Endothelial cell of umbilical vein (primary cell): ENCODE results near the gene AFG1L. TPM values are rescaled to one million over a fixed set of nuclear protein-coding genes. Genes with fewer than 3 reads are reported as not detected.

ENCODE experiments used
- BruUV-seq: library from RNA; stranded (reverse); fragments of 400-500 nt; replicated peaks from 2 replicates; lab custom pipeline; 2021; lab: Mats Ljungman, UMichigan
- CTCF ChIA-PET: fragments of 300-600, 350-600 bp; sonication (Branson Sonifier 250); formaldehyde crosslinking; loops from one replicate; lab custom pipeline; 2021; ENCODE audit warnings: antibody characterized with exemption, inconsistent platforms; lab: Charles Lee
- POLR2A ChIA-PET: fragments of 300-600, 350-600 bp; sonication (Branson Sonifier 250); formaldehyde crosslinking; loops from one replicate; lab custom pipeline; 2021; ENCODE audit warnings: antibody characterized with exemption, inconsistent platforms; lab: Charles Lee
- DNase-seq: peaks from one replicate; pipeline ENCODE4 v3.0.0-alpha.2; 2011; ENCODE audit warnings: low read depth, low spot score
- FAIRE-seq: peaks from 2 replicates; lab custom pipeline; 2011; peaks lifted over from hg19 to GRCh38; lab: Jason Lieb, UNC
- H2AFZ ChIP-seq: 2 replicates; pipeline ENCODE4 v1.6.0; 2012; ENCODE audit warnings: low read depth, low read length, control low read depth, inconsistent platforms
- H3K27ac ChIP-seq: 2 replicates; pipeline ENCODE4 v1.5.1; 2011; ENCODE audit warnings: low read depth, mild to moderate bottlenecking, control low read depth, low read length, moderate library complexity; ENCODE audit not compliant: insufficient read depth
- H3K27me3 ChIP-seq, 2 experiments: 2 replicates each; pipeline versions ENCODE4 v1.6.0 to v1.6.1; 2011; ENCODE audit warnings: low read length in 2 of 2, mixed read lengths in 1 of 2; ENCODE audit not compliant: control insufficient read depth in 2 of 2, insufficient read depth in 2 of 2
- H3K36me3 ChIP-seq, 2 experiments: 2 replicates in 1 of 2; 3 replicates in 1 of 2; pipeline ENCODE4 v1.5.1; 2011; ENCODE audit warnings: low read length in 2 of 2, mild to moderate bottlenecking in 1 of 2, moderate library complexity in 1 of 2; ENCODE audit not compliant: control insufficient read depth in 2 of 2, insufficient read depth in 2 of 2; ENCODE audit errors: extremely low read depth in 1 of 2
- H3K4me1 ChIP-seq: 3 replicates; pipeline ENCODE4 v1.5.1; 2011; ENCODE audit warnings: mild to moderate bottlenecking, low read length; ENCODE audit not compliant: control insufficient read depth, insufficient read depth; ENCODE audit errors: extremely low read depth
- H3K4me2 ChIP-seq: 2 replicates; pipeline ENCODE4 v1.6.1; 2011; ENCODE audit warnings: low read length, control low read depth, mixed read lengths; ENCODE audit not compliant: insufficient read depth
- H3K4me3 ChIP-seq, 3 experiments: fragments of 200-600 bp in 1 of 3; sonication (generic), shearing (Covaris generic) in 1 of 3; replicated peaks in 1 of 3; 2 replicates each; pipeline ENCODE4 v1.5.1; 2011 to 2016; ENCODE audit warnings: control low read depth in 3 of 3, low read length in 3 of 3, mild to moderate bottlenecking in 2 of 3, inconsistent platforms in 1 of 3, low read depth in 1 of 3, moderate library complexity in 1 of 3; ENCODE audit not compliant: insufficient read depth in 1 of 3
- H3K79me2 ChIP-seq: 2 replicates; pipeline ENCODE4 v1.6.0; 2012; ENCODE audit warnings: low read length, inconsistent platforms; ENCODE audit not compliant: control insufficient read depth, insufficient read depth
- H3K9ac ChIP-seq: replicated peaks from 2 replicates; pipeline ENCODE3; 2011; ENCODE audit warnings: low read length, control low read depth; ENCODE audit not compliant: insufficient read depth; ENCODE audit errors: extremely low read depth
- H3K9me1 ChIP-seq: replicated peaks from 3 replicates; pipeline ENCODE4 v1.6.0; 2011; ENCODE audit warnings: mild to moderate bottlenecking, low read length; ENCODE audit not compliant: control insufficient read depth, insufficient read depth; ENCODE audit errors: extremely low read depth
- H3K9me3 ChIP-seq: replicated peaks from 2 replicates; pipeline ENCODE4 v1.5.1; 2012; ENCODE audit warnings: low read length, inconsistent platforms; ENCODE audit not compliant: control insufficient read depth, insufficient read depth
- H4K20me1 ChIP-seq: replicated peaks from 2 replicates; pipeline ENCODE3; 2011; ENCODE audit warnings: mild to moderate bottlenecking, low read length; ENCODE audit not compliant: control insufficient read depth, insufficient read depth; ENCODE audit errors: extremely low read depth
- CTCF ChIP-seq, 2 donors: IDR thresholded peaks; 1 replicate in 1 of 2; 2 replicates in 1 of 2; pipeline ENCODE4 v1.5.1; 2011; ENCODE audit warnings: low read length in 2 of 2, mild to moderate bottlenecking in 2 of 2, moderate library complexity in 2 of 2, control low read depth in 1 of 2, inconsistent platforms in 1 of 2, low read depth in 1 of 2; ENCODE audit not compliant: insufficient read depth in 1 of 2; ENCODE audit errors: extremely low read depth in 1 of 2
- FOS ChIP-seq: IDR thresholded peaks from 2 replicates; pipeline ENCODE4 v1.6.1; 2011; ENCODE audit warnings: mild to moderate bottlenecking, low read length, moderate library complexity, borderline replicate concordance; ENCODE audit not compliant: insufficient read depth
- GATA2 ChIP-seq: IDR thresholded peaks from 2 replicates; pipeline ENCODE4 v1.7.0; 2011; ENCODE audit warnings: low read depth, mild to moderate bottlenecking, moderate library complexity, mixed read lengths, low read length; ENCODE audit not compliant: insufficient read length, insufficient read depth
- JUN ChIP-seq: IDR thresholded peaks from 2 replicates; pipeline ENCODE4 v1.6.1; 2011; ENCODE audit warnings: borderline replicate concordance, low read depth; ENCODE audit not compliant: insufficient read length, insufficient read depth
- MAX ChIP-seq: IDR thresholded peaks from 2 replicates; pipeline ENCODE4 v1.6.1; 2011; ENCODE audit not compliant: insufficient read depth, insufficient read length
- MYC ChIP-seq: IDR thresholded peaks from one replicate; pipeline ENCODE4 v1.6.1; 2011; ENCODE audit warnings: mild to moderate bottlenecking, low read depth, low read length
- POLR2AphosphoS5 ChIP-seq: IDR thresholded peaks from 2 replicates; pipeline ENCODE4 v1.6.1; 2012; ENCODE audit warnings: low read depth, mild to moderate bottlenecking, control low read depth, low read length, moderate library complexity; ENCODE audit not compliant: insufficient read depth
- dilution Hi-C: fragments of 300-500 bp; cut with MboI; formaldehyde crosslinking; loops from one replicate; pipeline ENCODE4 v1.15.0; 2019; ENCODE audit warnings: low sequenced_read_pairs; ENCODE audit not compliant: extremely low pct_ligation_motif_present
- intact Hi-C: fragments of 100-400 bp; cut with micrococcal nuclease; formaldehyde crosslinking; loops from one replicate; pipeline ENCODE4 v1.10.0; 2022
- polyA plus RNA-seq, 4 experiments: library from polyadenylated mRNA; depleted of rRNA in 3 of 4; stranded (reverse) in 3 of 4; unstranded in 1 of 4; fragments of >200 nt; gene quantifications; 2 replicates each; pipeline versions ENCODE4 v1.2.1 to v1.2.3, GENCODE V29; 2011 to 2012; ENCODE audit warnings: missing spikeins in 1 of 4
- total RNA-seq: library from RNA; stranded (reverse); gene quantifications from 2 replicates; pipeline ENCODE4 v1.2.3, GENCODE V29; 2021

AFG1L gene
- total and polyA plus RNA-seq, 2 donors (not counting 3 experiments of a cell fraction or from before 2014, with no cell fraction given): 1.0 to 6.2 TPM

- Histone ChIP-seq H3K9me3 (no peaks in the 10 kb centered on the region), H3K9ac (no peak overlapping the region), H3K4me1 (no peaks in the 10 kb centered on the region), H3K9me1 (no peaks in the 10 kb centered on the region), H3K36me3 (no peaks in the 10 kb centered on the region), H3K27me3 (no peaks in the 10 kb centered on the region), H3K4me3 (no peak overlapping the region), H3K79me2 (no peaks in the 10 kb centered on the region), H3K27ac (no peak overlapping the region), H4K20me1 (no peaks in the 10 kb centered on the region), H3K4me2 (no peak overlapping the region), H2AFZ (no peak overlapping the region)
- FAIRE-seq (no peak), DNase-seq (no peak)
- no peak for TF ChIP-seq MAX
- TF ChIP-seq GATA2: no peak
- no peak for TF ChIP-seq JUN
- TF ChIP-seq FOS: no peak
- no peak for TF ChIP-seq POLR2AphosphoS5
- TF ChIP-seq CTCF (IDR thresholded peaks at IDR 0.05; ENCODE audit: extremely low read depth in 1 of 2, insufficient read depth in 1 of 2, low read depth in 1 of 2, low read length in 2 of 2): no peak
- TF ChIP-seq MYC: no peak
- no TSS peak for BruUV-seq
- POLR2A ChIA-PET: no interaction called here
- CTCF ChIA-PET: interaction anchor here (1.0 to 2.3 kb wide), 2 partner anchors 12 to 136 kb away, joined by 4 to 8 read pairs; no protein-coding TSS in a partner anchor
- dilution Hi-C loops: no loop called here
- intact Hi-C loops: no loop called here
These were observed 61.0 kb downstream of the AFG1L start for GRCh38 chr6:108355890-108356289.
